Measurements from ENCODE around the gene MCF2L.
A peak's percentile ranks its signal among the peaks of the same experiment; 100 is the strongest.

The MCF2L gene

GRCh38 chr13:112964971-112965492, 4.0 kb upstream of the MCF2L start:
- no peak overlapping the region for H3K27ac ChIP-seq
- no peak overlapping the region for H3K4me3 ChIP-seq (ENCODE audit: low read depth, low read length)
- no peaks in the 10 kb centered on the region for H3K27me3 ChIP-seq (ENCODE audit: insufficient read depth, low read depth, severe bottlenecking)
- DNase-seq, result no peak
- H3K9me3 ChIP-seq (ENCODE audit: severe bottlenecking), result no peaks in the 10 kb centered on the region
- no peaks in the 10 kb centered on the region; the same call in 1 of the 2 replicates for H3K36me3 ChIP-seq
- TF ChIP-seq CTCF (IDR thresholded peaks at IDR 0.05; ENCODE audit: low read depth, low read length), result no peak

GRCh38 chr13:112965573-112966115, 3.4 kb upstream of the MCF2L start:
- no peaks in the 10 kb centered on the region; the same call in 1 of the 2 replicates for H3K36me3 ChIP-seq
- H3K4me3 ChIP-seq (ENCODE audit: low read depth, low read length), result no peak overlapping the region
- no peaks in the 10 kb centered on the region for H3K27me3 ChIP-seq (ENCODE audit: insufficient read depth, low read depth, severe bottlenecking)
- H3K9me3 ChIP-seq (ENCODE audit: severe bottlenecking), result no peaks in the 10 kb centered on the region
- DNase-seq, result no peak
- no peak overlapping the region for H3K27ac ChIP-seq
- TF ChIP-seq CTCF (IDR thresholded peaks at IDR 0.05; ENCODE audit: low read depth, low read length), result no peak

- Histone ChIP-seq H3K27ac (no peak overlapping the region), H3K9me3 (ENCODE audit: severe bottlenecking) (peaks cover 7% of the 10 kb centered on the region), H3K27me3 (ENCODE audit: insufficient read depth, low read depth, severe bottlenecking) (no peaks in the 10 kb centered on the region), H3K36me3 (no peaks in the 10 kb centered on the region; the same call in 1 of the 2 replicates), H3K4me3 (ENCODE audit: low read depth, low read length) (no peak overlapping the region)
- no peak for TF ChIP-seq CTCF (IDR thresholded peaks at IDR 0.05; ENCODE audit: low read depth, low read length)
- DNase-seq, result no peak
Observed at GRCh38 chr13:112966776-112967175, 2.2 kb upstream of the MCF2L start.

- no peak for DNase-seq
- Histone ChIP-seq H3K4me3 (ENCODE audit: low read depth, low read length) (no peak overlapping the region), H3K9me3 (ENCODE audit: severe bottlenecking) (peaks cover 7% of the 10 kb centered on the region), H3K36me3 (no peaks in the 10 kb centered on the region; the same call in 1 of the 2 replicates), H3K27me3 (ENCODE audit: insufficient read depth, low read depth, severe bottlenecking) (no peaks in the 10 kb centered on the region), H3K27ac (no peak overlapping the region)
- TF ChIP-seq CTCF (IDR thresholded peaks at IDR 0.05; ENCODE audit: low read depth, low read length), result no peak
Observed at GRCh38 chr13:112967686-112968379, 1.2 kb upstream of the MCF2L start.

GRCh38 chr13:112968380-112968909, 569 bp upstream of the MCF2L start:
- Histone ChIP-seq H3K4me3 (ENCODE audit: low read depth, low read length) (peak overlapping the region; percentile 60), H3K27me3 (ENCODE audit: insufficient read depth, low read depth, severe bottlenecking) (no peaks in the 10 kb centered on the region), H3K27ac (peak overlapping the region; percentile 60), H3K36me3 (no peaks in the 10 kb centered on the region; the same call in 1 of the 2 replicates), H3K9me3 (ENCODE audit: severe bottlenecking) (peaks cover 7% of the 10 kb centered on the region)
- DNase-seq, result no peak
- 0 out of 2 replicates have a peak, but pooled peaks have one; percentile 7 for TF ChIP-seq CTCF (IDR thresholded peaks at IDR 0.05; ENCODE audit: low read depth, low read length)
